ENCODE data around the gene EBF3. TPM values are rescaled to one million over a fixed set of nuclear protein-coding genes. Genes with fewer than 3 reads are reported as not detected.

The EBF3 gene
- total RNA-seq, 2 donors from 2014 or later, result 0.12 to 0.80 TPM

- Histone ChIP-seq H3K9ac (ENCODE audit: low read depth in 2 of 2, low read length in 2 of 2) (no peak overlapping the region), H3K27ac (no peak overlapping the region), H3K4me1 (no peaks in the 10 kb centered on the region), H3K36me3 (no peaks in the 10 kb centered on the region), H3K9me3 (no peaks in the 10 kb centered on the region), H3K27me3 (no peaks in the 10 kb centered on the region), H3K4me3 (no peak overlapping the region)
- intact Hi-C loops (cut with DNase I), result no loop called here
- TF ChIP-seq CTCF (IDR thresholded peaks at IDR 0.05), result no peak
- no peak for DNase-seq
These were observed 73.9 kb downstream of the EBF3 start for GRCh38 chr10:129890170-129890569.

- no peak overlapping the region for H3K9ac ChIP-seq (ENCODE audit: low read depth in 2 of 2, low read length in 2 of 2)
- intact Hi-C loops (cut with DNase I), result no loop called here
- no peaks in the 10 kb centered on the region for H3K9me3 ChIP-seq
- no peak overlapping the region for H3K27ac ChIP-seq
- peak; percentile 23 for DNase-seq
- H3K27me3 ChIP-seq, result no peaks in the 10 kb centered on the region
- H3K36me3 ChIP-seq, result no peaks in the 10 kb centered on the region
- peak; percentile 47 for TF ChIP-seq CTCF (IDR thresholded peaks at IDR 0.05)
- no peak overlapping the region for H3K4me3 ChIP-seq
- no peaks in the 10 kb centered on the region for H3K4me1 ChIP-seq
These were observed 75.1 kb downstream of the EBF3 start for GRCh38 chr10:129888784-129889616.

- Histone ChIP-seq H3K27ac (no peak overlapping the region), H3K4me3 (no peak overlapping the region), H3K27me3 (no peaks in the 10 kb centered on the region), H3K9me3 (no peaks in the 10 kb centered on the region), H3K9ac (ENCODE audit: low read depth in 2 of 2, low read length in 2 of 2) (no peak overlapping the region), H3K4me1 (no peaks in the 10 kb centered on the region), H3K36me3 (no peaks in the 10 kb centered on the region)
- intact Hi-C loops (cut with DNase I), result no loop called here
- no peak for DNase-seq
- TF ChIP-seq CTCF (IDR thresholded peaks at IDR 0.05), result no peak
These were observed 75.9 kb downstream of the EBF3 start for GRCh38 chr10:129887986-129888783.

- intact Hi-C loops (cut with DNase I), result no loop called here
- Histone ChIP-seq H3K4me3 (no peak overlapping the region), H3K27me3 (no peaks in the 10 kb centered on the region)
These were observed 76.6 kb downstream of the EBF3 start for GRCh38 chr10:129887381-129887905.

More at GRCh38 chr10:129887381-129887905, 76.6 kb downstream of the EBF3 start:
- H3K9me3 ChIP-seq, result no peaks in the 10 kb centered on the region
- H3K27ac ChIP-seq, result no peak overlapping the region
- TF ChIP-seq CTCF (IDR thresholded peaks at IDR 0.05), result no peak
- no peak for DNase-seq
- no peaks in the 10 kb centered on the region for H3K36me3 ChIP-seq
- H3K9ac ChIP-seq (ENCODE audit: low read depth in 2 of 2, low read length in 2 of 2), result no peak overlapping the region
- no peaks in the 10 kb centered on the region for H3K4me1 ChIP-seq

Data from colonic mucosa (tissue), 4 donors.